ENCODE data around the gene AGPAT3.
"Not testable (repeated sequence)": the region's sequence is repeated elsewhere in the genome, so short reads cannot be mapped to it uniquely, and the experiment has no call there.

The AGPAT3 gene

DNA sequence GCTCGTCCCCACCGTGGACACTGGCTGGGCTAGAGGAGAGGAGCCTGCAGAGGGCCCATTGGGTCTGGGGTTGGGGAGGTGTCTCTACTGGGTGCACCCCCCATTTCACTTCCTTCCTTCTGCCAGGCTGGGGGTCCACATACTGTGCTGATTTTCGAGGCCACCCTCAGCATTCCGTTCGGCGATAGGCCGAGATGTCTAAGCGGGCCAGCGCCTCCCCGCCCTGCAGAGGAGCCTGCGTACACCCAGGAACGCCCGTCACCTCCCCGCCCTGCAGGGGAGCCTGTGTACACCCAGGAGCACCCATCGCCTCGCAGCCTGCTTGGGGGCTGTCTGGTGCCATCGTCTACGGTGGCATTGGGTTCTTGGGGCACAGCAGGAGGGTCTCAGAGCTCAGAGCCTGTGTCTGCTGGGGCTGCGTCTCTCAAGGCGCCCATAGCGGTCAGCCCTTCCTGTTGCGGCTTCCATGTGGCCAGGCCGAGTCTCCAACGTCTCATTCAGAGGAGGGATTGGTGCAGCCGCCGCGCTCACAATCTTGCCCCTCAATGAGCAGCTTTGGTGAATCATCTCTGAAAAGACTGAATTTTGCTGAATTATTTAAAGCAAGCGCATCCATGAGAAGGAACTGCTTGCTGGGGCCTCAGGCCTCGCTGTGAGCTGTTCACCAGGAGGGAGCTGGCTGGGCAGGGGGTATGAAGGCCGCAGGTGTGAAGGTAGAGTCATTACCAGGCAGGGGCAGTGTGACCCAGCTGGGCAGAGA is 30.7 kb upstream of the AGPAT3 start:
- no peak for DNase-seq (ENCODE audit: low spot score)

DNA sequence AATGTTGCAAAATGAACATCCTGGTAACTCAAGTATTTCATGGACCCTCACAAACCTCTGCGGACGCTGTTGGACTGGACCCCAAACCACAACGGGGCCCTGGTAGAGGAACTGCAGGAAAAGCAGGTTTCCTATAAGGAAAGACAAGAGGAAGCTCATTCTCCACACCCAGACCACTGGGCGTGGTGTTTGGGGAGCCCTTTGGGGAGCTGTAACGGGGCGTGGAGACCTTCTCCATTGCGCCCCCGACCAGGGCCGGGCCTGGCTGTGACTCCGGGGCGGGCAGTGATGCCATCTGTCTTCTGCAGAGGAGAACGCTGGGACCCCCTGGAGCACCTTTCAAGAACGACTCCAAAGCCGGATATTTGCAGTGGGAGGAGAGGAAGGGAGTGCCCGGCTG is 30.0 kb upstream of the AGPAT3 start:
- no peak for DNase-seq (ENCODE audit: low spot score)

DNA sequence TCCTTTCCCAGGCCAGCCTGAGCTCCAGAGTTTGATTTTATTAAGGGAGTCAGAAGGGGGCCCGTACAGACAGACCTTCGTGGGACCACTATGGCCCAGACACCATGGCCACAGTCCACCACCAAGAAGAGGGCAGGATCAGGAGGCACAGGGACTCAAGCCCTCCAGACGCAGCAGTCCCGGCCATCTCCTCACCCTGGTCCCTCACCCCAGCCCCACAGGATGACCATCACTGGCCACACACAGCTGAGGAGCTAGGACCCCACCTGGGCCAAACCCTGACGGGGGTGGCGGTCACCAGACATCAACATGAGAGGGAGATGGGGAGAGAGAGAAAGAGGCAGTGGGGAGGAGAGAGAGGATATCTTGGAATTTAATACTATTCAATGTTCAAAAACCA is 29.2 kb upstream of the AGPAT3 start:
- no peak for DNase-seq (ENCODE audit: low spot score)

DNA sequence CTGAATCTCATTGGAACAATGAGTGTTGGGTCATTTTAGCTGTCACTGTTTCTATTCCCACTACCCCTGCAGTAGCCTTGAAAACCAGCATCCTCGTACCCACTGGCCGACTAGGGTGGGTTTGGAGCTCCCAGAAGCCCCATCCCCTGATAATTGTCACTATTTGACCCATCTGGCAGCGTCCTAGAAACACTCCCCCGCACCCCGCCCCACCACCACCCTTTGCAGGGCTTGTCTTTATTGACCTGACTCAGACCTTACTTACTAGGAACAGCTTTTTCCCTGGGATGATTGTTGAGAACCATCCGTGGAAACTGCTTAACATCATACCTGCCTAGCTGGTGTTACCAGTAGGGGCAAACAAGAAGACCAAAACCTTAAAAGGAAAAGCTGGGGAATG is 28.4 kb upstream of the AGPAT3 start:
- DNase-seq (ENCODE audit: low spot score) = no peak

DNA sequence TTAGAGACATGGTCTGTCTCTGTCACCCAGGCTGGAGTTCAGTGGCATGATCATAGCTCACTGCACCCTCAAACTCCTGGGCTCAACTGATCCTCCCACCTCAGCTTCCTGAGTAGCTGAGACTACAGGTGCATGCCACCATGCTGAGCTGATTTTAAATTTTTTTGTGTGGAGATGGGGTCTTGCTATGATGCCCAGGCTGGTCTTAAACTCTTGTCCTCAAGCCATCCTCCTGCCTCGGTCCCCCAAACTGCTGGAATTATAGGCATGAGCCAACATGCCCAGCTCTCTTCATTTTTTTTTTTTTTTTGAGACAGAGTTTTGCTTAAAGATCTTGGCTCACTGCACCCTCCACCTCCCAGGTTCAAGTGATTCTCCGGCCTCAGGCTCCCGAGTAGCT is 24.8 kb upstream of the AGPAT3 start:
- no peak for DNase-seq (ENCODE audit: low spot score)

DNA sequence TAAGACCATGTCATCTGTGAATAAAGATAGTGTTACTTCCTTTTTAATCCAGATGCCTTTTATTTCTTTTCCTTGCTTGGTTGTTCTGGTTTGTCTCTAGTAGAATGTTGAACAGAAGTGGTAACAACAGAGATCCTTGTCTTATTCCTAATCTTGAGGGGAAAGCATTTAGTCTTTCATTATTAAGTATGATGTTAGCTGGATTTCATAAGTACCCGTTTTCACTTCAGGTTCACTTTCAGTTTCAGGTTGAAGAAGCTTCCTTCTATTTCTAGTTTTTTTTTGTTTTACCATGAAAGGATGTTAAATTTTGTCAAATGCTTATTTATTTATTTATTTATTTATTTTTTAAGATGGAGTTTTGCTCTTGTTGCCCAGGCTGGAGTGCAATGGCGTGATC is 22.3 kb upstream of the AGPAT3 start:
- no peak for DNase-seq (ENCODE audit: low spot score)

DNA sequence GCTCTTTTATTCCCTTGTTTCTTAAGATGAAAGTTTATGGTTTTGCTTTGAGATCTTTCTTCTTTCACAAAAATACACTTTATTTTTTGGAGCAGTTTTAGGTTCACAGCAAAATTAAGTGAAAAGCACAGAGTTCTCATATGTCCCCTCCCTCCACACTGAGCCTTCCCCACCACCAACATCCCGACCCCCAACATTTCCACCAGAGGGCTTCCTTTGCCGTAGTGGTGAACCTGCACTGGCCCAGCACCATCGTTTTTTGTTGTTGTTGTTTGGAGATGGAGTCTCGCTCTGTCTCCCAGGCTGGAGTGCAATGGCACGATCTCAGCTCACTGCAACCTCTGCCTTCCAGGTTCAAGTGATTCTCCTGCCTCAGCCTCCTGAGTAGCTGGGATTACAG is 20.1 kb upstream of the AGPAT3 start:
- DNase-seq (ENCODE audit: low spot score) = not testable (repeated sequence)

DNA sequence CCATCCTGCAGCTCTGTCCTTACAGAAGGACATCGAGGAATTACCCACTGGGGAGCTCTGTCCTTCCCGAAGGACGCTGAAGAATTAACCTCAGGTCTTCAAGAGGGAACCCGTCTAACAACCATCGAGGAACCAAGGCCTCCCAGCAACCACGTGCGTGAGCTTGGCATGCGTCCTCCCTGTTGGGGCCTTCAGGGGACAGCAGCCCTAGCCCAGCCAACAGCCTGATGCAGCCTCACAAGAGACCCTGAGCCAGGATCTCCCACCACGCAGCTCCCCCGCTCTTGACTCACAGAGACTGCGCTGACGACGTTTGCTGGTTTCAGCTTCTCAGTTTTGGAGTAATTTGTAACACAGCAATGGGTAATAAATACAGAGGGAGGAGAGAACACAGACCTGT is 19.6 kb upstream of the AGPAT3 start:
- DNase-seq (ENCODE audit: low spot score) = no peak

DNA sequence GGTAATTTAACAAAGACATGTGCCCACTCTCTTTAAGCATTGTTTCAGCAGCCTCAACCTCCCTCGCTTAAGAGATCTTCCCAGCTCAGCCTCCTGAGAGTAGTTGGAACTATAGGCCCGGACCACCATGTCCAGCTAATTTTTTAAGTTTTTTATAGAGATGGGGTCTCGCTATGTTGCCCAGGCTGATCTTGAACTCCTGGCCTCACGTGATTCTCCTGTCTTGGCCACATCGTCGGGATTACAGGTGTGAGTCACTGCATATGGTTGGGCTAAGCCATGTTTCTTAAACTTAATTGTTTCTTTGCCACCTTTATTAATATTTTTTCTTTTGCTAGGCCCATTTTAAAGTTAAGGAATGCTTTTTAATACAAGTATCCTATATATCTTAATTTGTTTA is 18.6 kb upstream of the AGPAT3 start:
- no peak for DNase-seq (ENCODE audit: low spot score)

DNA sequence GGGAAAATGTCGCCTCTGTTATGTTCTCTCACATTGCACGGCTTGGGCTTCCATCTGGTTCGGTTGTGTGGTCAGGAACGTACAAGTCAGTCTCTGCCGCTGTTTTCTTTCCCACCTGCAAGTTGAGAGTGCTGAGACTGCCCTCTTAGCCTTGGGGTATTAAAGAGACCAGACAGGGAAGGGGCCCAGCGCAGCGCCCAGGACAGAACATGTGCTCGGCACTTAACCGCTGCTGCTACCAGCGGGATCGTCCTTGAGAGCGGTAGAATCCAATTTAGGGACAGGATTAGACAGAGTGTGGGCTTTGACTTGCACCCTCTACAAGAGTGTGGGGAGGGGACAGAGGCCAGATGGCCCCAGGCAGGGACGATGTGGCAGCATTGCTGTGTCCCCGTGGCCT is 17.7 kb upstream of the AGPAT3 start:
- no peak for DNase-seq (ENCODE audit: low spot score)

DNA sequence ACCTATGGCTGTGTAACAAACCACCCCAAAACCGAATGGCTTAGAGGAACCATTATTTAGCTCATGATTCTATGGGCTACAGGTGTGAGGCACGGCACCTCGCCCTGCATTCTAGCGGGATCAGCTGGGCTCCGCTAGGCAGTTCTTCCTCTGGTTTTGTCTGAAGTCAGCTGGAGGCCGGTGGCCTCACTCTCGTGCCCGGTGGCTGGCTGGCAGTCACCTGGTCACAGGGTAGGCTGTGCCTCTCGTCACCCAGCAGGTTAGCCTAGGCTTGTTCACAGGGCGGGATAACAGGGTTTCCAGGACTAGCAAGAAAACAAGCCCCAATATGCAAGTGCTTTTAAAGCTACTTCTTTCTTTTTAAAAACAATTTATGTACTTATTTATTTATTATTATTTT is 16.3 kb upstream of the AGPAT3 start:
- DNase-seq (ENCODE audit: low spot score) = no peak

DNA sequence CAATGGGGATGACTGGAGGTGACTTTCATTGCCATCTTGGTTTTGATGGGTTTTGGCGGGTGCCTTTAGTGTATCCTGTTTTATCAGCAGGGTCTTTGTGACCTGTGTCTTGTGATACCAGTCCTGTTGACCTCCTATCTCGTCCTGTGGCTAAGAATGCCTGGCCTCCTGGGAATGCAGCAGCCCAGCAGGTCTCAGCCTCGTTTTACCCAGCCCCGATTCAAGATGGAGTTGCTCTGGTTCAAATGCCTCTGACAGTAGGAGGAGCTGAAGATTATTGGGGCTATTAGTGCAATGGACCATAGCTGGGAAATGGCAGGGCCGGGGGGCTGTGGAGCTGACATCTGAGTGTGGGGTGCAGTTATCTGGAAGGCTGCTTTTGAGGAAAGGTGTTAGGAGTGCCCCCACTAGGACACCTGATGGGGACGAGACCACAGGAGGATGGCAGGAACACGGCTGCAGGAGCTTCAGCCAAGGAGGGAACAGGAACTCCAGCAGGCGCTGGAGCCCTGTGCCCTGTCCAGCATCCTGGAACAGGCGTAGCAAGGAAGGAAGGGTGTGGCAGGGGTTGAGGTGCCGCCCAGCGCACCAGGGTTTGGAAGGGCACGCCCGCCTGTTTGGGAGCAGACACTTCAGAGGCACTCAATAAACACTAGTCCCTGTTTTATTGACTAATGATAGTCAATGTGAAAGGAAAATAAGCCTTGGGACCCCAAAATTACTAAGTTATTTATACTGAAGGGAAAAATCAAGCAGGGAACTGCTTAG is 15.3 kb upstream of the AGPAT3 start:
- DNase-seq (ENCODE audit: low spot score) = no peak

DNA sequence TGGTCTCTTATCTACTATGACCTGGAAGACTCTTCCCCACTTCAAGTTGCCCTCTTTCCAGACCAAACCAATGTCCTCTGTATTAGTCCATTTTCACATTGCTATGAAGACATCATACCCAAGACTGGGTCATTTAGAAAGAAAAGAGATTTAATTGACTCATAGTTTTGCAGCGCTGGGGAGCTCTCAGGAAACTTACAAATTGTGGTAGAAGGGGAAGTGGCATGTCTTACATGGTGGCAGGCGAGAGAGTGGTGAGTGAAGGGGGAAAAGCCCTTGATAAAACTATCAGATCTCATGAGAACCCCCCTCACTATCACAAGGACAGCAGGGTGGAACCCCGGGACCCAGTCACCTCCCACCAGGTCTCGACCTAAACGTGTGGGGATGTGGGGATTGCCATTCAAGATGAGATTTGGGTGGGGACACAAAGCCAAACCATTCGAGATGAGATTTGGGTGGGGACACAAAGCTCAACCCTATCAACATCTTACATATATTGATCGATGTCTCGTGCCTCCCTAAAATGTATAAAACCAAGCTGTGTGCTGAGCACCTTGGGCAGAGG is 14.2 kb upstream of the AGPAT3 start:
- no peak for DNase-seq (ENCODE audit: low spot score)

DNA sequence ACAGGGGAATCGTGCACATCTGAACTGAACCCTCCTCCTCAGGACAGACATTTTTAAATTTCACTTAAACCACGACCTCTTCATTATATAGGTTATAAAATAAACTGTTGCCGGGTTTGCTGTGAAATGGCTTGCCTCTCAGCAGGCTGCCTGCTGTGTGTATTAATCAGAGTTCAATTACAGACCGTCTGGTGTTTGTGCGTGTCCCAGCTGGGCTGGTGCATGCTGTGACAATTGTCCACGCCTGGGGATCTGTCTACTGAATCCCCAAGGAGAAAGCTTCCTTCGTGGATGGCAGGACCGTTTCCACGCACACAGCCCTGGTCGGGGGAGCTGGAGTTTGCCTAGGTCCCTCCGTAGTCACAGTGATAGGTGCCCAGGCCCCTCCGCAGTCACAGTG is 13.4 kb upstream of the AGPAT3 start:
- DNase-seq (ENCODE audit: low spot score) = no peak

DNA sequence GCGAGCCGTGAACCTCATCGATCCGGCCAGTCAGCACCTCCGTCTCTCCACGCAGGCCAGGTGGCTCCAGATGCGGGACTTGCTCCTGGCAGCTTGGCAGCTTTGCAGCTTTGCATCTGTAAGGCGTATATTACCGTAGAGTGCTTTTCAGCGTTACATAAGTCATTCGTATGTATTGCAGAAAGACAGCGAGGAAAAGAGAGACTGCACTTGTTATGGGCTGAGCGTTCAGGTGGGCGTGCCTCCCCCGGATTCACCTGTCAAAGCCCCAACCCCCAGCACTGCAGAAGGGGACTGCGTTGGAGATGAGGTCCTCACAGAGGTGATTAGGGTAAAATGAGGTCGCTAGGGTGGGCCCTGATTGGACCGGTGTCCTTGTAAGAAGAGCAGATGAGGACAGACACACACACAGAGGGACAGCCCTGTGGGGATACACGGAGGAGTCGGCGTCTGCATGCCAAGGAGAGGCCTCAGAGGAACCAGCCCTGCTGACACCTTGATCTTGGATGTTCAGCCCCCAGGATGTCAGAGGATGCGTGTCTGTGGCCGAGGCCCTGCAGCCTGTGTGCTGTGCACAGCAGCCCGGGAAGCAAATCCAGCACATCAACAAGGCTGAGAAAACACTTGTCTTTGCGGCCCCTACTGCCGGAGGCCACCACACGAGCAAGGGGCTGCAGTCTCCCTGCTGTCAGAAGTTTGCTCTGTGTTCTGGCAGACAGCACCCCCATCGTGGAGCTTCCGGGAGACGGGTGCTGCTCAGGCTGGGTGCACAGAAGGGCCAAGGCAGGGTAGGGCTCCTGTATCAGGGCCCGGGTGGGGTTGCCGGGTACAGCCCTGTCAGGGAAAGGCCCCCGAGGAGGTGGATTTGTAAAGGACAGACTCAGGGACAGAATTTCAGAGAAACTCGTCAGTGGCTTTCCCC is 10.9 kb upstream of the AGPAT3 start:
- DNase-seq (ENCODE audit: low spot score) = no peak

DNA sequence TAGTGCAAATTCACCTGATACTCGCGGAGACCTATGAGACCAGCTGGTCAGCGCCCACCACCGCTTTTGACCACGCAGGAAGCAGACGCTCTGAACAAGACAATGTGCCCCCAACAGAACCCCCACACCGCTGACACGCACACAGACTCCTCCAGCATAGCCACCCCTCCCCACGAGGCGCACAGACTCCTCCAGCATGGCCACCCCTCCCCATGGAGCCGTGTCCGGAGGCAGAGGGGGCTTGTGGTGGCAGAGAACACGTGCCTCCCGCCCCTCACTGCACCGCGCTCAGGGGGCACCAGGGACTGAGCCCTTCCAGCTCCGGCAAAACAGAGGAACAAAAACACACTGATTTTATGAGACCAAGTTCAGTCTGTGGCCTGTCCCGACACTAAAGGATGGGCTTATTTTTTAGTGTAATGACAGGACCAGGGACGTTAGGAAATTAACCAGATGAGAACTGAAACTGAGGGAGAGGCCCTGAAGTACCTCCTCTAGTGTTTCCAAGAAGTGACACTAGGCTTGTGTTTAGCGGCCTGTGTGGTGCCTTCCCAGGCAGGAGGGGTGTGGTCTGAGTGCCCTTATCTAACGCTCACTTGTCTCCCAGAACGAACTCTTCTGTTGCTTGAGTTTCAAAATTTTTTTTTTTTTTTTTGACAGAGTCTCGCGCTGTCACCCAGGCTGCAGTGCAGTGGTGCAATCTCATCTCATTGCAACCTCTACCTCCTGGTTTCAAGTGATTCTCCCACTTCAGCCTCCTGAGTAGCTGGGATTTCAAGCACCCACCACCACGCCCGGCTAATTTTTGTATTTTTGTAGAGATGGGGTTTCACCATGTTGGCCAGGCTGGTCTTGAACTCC is 10.0 kb upstream of the AGPAT3 start:
- peak; percentile 11 for DNase-seq (ENCODE audit: low spot score)

DNA sequence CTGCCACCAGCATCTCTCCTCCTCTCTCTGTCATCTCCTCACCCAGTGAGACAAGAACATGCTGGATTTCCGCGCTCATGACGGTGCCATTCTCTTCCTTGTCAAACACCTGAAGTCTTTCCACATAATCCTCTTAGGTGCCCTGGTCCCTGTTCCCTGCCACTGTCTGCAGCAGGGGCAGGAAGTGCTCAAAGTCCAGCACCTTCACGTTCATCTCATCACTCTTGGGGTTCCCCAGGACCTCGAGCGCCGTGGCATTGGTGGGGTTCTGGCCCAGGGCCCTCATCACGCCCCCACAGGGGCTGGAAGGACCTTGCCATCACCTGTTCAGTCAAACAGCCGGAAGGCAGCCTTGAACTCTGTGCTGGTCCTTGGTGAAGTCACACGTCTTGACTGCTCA is 9.1 kb upstream of the AGPAT3 start:
- DNase-seq (ENCODE audit: low spot score) = no peak

DNA sequence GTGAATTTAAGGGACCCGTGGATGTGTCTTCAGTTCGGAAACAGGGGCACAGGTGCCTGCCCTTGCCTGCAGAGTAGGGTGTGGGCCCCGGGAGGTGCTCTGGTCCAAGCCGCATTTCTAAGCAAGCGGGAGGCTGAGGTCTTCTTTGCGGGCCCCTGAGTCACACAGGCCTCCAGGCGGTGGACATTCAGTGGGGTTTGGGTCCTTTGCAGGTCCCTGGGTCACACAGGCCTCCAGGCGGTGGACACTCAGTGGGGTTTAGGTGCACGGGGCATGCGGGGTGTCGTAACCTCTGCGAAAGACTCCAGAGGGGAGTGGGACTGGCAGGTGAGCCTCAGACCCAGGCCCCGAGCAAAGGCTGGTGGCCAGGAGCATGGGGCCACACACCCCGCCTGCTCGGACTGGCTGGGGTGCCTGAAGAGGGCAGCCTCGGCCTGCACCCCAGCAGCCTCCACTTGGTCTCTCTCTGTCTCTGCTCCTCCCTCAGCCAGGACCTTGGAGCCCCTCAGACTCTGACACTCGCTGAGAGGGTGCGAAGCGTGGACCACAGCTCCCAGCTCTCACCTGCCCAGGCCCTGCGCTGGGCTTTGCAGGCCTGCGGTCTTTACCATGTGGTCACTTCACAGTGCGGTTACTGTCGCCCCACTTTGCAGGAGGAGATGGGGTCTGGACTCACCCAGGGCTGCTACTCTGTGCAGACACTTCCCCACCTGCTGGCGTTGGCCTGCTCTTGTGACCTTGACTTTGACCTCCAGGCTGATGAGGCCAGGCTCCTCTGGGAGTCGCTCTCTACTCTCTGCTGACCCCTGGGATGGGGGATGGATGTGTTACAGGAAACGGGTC is 6.0 kb upstream of the AGPAT3 start:
- DNase-seq (ENCODE audit: low spot score) = no peak

DNA sequence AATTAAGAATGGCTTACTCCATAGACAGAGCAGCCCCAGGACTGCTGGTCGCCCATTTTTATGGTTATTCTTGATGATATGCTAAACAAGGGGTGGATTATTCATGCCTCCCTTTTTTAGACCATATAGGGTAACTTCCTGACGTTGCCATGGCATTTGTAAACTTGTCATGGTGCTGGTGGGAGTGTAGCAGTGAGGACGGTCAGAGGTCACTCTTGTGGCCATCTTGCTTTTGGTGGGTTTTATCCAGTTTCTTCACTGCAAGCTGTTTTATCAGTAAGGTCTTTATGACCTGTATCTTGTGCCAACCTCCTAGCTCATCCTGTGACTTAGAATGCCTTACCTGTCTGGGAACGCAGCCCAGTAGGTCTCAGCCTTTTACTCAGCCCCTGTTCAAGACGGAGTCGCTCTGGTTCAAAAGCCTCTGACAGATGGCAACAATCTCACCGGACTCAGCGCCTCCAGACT is 5.2 kb upstream of the AGPAT3 start:
- no peak for DNase-seq (ENCODE audit: low spot score)

DNA sequence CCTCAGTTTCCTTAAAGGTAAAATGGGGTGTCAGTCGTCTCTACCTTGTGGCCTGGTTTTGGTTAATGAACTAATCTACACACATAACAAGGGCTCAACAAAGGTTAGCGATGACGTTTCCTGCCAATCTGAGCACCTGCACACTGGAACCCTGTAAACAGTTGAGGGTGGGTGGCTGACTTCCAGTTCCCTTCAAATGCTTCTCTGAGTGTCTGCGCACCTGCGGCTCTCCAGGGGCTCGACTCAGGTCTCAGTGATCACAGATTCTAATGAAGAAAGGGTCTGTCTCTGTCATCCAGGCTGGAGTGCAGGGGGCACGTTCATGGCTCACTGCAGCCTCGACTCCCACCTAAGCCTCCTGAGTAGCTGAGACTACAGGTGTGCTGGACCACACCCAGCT is 3.3 kb upstream of the AGPAT3 start:
- DNase-seq (ENCODE audit: low spot score) = no peak
